Measurements from ENCODE around the gene SPATS2L.

The SPATS2L gene

GRCh38 chr2:200345975-200346374, 39.5 kb downstream of the SPATS2L start:
- TF ChIP-seq CTCF (IDR thresholded peaks at IDR 0.05; ENCODE audit: borderline replicate concordance, insufficient read depth, low read depth, low read length), result no peak
- H3K4me3 ChIP-seq (ENCODE audit: low read depth, low read length), result no peak overlapping the region

- no peak for TF ChIP-seq CTCF (IDR thresholded peaks at IDR 0.05; ENCODE audit: borderline replicate concordance, insufficient read depth, low read depth, low read length)
Observed at GRCh38 chr2:200347301-200347700, 40.8 kb downstream of the SPATS2L start.

GRCh38 chr2:200348897-200349563, 42.5 kb downstream of the SPATS2L start:
- no peak overlapping the region for H3K4me3 ChIP-seq (ENCODE audit: low read depth, low read length)
- no peak for TF ChIP-seq CTCF (IDR thresholded peaks at IDR 0.05; ENCODE audit: borderline replicate concordance, insufficient read depth, low read depth, low read length)

More at GRCh38 chr2:200347301-200347700, 40.8 kb downstream of the SPATS2L start:
- H3K4me3 ChIP-seq (ENCODE audit: low read depth, low read length), result no peak overlapping the region

GRCh38 chr2:200349868-200350267, 43.4 kb downstream of the SPATS2L start:
- TF ChIP-seq CTCF (IDR thresholded peaks at IDR 0.05; ENCODE audit: borderline replicate concordance, insufficient read depth, low read depth, low read length), result no peak

GRCh38 chr2:200350850-200351285, 44.4 kb downstream of the SPATS2L start:
- no peak overlapping the region for H3K4me3 ChIP-seq (ENCODE audit: low read depth, low read length)
- TF ChIP-seq CTCF (IDR thresholded peaks at IDR 0.05; ENCODE audit: borderline replicate concordance, insufficient read depth, low read depth, low read length), result no peak

More at GRCh38 chr2:200349868-200350267, 43.4 kb downstream of the SPATS2L start:
- H3K4me3 ChIP-seq (ENCODE audit: low read depth, low read length), result no peak overlapping the region

GRCh38 chr2:200351815-200352214, 45.3 kb downstream of the SPATS2L start:
- H3K4me3 ChIP-seq (ENCODE audit: low read depth, low read length), result no peak overlapping the region
- TF ChIP-seq CTCF (IDR thresholded peaks at IDR 0.05; ENCODE audit: borderline replicate concordance, insufficient read depth, low read depth, low read length), result no peak

GRCh38 chr2:200352636-200353035, 46.1 kb downstream of the SPATS2L start:
- no peak overlapping the region for H3K4me3 ChIP-seq (ENCODE audit: low read depth, low read length)
- no peak for TF ChIP-seq CTCF (IDR thresholded peaks at IDR 0.05; ENCODE audit: borderline replicate concordance, insufficient read depth, low read depth, low read length)
